NCI-H2029 treated with DMSO at 0.1 percent for 48 hours (cell line): Measurements from ENCODE around the gene FSCB.
A peak's percentile ranks its signal among the peaks of the same experiment; 100 is the strongest.
"Not testable (repeated sequence)": the region's sequence is repeated elsewhere in the genome, so short reads cannot be mapped to it uniquely, and the experiment has no call there.

Source experiments
- DNase-seq: peaks from one replicate; lab custom pipeline; 2025; lab: John Stamatoyannopoulos, UW

FSCB gene, protein sequence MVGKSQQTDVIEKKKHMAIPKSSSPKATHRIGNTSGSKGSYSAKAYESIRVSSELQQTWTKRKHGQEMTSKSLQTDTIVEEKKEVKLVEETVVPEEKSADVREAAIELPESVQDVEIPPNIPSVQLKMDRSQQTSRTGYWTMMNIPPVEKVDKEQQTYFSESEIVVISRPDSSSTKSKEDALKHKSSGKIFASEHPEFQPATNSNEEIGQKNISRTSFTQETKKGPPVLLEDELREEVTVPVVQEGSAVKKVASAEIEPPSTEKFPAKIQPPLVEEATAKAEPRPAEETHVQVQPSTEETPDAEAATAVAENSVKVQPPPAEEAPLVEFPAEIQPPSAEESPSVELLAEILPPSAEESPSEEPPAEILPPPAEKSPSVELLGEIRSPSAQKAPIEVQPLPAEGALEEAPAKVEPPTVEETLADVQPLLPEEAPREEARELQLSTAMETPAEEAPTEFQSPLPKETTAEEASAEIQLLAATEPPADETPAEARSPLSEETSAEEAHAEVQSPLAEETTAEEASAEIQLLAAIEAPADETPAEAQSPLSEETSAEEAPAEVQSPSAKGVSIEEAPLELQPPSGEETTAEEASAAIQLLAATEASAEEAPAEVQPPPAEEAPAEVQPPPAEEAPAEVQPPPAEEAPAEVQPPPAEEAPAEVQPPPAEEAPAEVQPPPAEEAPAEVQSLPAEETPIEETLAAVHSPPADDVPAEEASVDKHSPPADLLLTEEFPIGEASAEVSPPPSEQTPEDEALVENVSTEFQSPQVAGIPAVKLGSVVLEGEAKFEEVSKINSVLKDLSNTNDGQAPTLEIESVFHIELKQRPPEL

GRCh38 chr14:44507183-44507582 lies at the start of gene FSCB:
TSS of gene FSCB (minus strand) at chr14:44507283. CDS start at chr14:44506987, 296 bp downstream.
- DNase-seq: no peak

- no peak for DNase-seq
These were observed 24.6 kb upstream of the FSCB start for GRCh38 chr14:44531658-44532057.

- DNase-seq: no peak
These were observed 23.4 kb upstream of the FSCB start for GRCh38 chr14:44530475-44530874.

- DNase-seq: peak; percentile 76
These were observed 21.9 kb upstream of the FSCB start for GRCh38 chr14:44529026-44529425.

- no peak for DNase-seq
These were observed 21.1 kb upstream of the FSCB start for GRCh38 chr14:44528180-44528579.

- DNase-seq: no peak
These were observed 18.2 kb upstream of the FSCB start for GRCh38 chr14:44525237-44525636.

GRCh38 chr14:44515668-44516067 lies 8.6 kb upstream of the FSCB start:
- not testable (repeated sequence) for DNase-seq

DNA sequence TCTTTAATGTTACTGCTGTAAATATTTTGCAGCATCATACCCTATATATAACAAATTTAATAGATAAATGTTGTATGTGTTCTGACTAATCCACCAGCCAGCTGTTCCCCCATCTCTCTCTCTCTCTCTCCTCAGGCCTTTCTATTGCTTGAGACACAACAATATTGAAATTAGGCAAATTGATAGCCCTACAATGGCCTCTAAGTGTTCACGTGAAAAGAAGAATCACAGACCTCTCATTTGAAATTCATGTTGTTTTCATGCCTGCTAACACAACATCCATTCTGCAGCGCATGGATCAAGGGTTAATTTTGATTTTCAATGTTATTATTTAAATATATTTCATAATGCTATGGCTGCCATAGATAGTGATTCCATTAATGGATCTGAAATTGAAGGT lies 1.8 kb upstream of the FSCB start:
- DNase-seq: no peak

- no peak for DNase-seq
These were observed 1.5 kb downstream of the FSCB start for GRCh38 chr14:44505588-44505987.

GRCh38 chr14:44497148-44497547 lies 9.9 kb downstream of the FSCB start:
- no peak for DNase-seq

DNA sequence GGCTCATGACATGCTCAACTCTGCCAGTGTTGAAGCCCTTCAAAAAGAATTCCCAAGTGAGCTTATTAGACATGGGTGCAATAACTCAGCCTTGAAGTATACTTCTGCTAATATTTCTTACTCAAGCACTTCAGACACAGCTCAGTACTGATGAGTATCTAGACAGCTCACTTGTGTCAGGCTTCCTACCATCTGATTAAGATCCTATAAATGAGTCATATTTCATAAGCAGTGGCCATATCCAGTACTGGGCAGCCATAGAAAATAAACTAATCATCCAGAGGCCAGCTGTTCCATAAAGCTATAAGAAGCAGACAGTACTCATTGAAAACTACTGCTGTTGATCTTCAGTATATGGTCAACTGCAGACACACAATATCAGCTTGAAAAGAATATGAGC lies 12.9 kb downstream of the FSCB start:
- DNase-seq: no peak

DNA sequence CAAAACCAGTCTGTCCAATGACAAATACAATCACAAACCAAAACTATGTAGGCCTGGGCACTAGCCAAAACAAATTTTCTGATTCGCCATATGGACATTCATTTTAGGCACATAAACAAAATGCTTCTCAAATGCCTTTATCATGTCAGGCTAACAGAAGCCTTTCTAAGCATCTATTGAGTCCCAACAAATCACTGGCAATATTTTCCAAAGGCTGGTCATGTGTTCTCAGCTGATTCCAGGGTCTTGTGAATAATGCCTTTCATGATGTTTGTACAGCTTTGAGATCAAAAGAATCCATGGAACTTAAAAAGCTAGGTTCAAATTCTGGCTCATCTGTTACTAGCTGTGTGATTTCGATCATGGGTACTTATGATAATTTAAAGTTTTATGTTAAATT lies 16.1 kb downstream of the FSCB start:
- DNase-seq: no peak

DNA sequence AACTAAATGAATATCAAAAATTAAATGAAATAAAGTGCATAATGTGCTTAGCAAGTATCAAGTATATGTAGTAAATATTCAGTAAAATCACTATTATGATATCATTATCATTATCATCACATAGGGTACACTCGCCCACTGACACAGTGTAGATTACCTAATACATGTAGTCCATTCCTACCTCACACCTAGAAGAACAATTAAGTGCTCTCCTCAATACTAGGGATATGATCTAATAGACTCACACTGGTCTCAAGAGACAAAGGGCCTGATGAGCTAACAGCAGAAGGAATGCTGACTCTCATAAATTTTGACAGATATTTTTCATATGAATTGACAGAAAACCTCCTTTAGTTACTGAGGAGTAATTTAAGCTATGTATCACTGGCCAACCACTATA lies 29.1 kb downstream of the FSCB start:
- DNase-seq: no peak

DNA sequence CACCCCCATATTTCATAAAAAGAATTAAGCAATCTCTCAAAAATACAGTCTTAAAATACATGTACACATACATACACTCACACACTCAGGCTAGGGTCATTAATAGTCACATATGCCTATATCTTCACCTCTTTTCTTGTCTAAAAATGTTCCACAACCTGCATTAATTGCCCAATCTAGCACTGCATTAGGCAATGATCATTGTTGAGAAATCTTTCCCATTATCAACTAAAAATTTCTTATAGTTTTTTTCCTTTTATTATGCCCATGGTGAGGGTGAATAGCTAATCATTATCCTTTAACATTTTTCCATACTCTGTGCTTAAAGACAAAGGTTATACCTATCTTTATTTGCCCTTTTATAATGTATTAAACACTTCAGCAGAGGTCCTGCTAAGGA lies 38.3 kb downstream of the FSCB start:
- no peak for DNase-seq

- peak; percentile 81 for DNase-seq
These were observed 43.6 kb downstream of the FSCB start for GRCh38 chr14:44463356-44464004.

DNA sequence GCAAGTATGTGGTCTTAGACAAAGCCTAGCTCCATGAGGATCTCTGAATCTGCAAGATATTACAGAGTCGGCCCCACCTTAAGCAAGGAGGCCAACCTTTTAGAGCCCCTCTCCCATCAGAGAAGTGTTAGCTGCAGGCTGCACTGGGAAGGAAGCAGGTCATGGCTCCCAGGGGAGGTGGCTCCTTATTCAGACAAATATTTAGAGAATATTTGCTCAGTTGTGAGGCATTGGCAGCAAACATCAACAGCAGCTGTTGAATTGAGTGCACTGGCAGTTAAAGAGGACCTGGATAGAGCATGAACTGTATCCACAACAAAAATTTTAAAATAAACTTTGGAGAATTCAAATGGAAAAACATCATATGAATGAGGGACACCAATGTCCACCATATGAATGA lies 44.7 kb downstream of the FSCB start:
- DNase-seq: peak; percentile 63

DNA sequence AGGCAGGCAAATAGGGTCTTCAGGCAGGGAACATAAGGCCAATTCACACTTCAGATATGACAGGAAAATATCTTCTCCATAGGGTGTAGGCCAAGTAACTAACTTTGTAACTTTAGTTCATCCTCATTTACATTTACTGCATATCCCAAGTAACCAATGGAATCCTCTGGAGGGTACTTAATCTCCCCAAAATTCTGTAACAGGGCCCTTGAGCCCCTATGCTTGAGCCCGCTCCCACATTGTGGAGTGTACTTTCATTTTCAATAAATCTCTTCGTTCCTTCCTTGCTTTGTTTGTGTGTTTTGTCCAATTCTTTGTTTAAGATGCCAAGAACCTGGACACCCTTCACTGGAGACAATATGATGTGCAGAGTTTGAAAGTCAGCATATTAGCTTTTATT lies 45.3 kb downstream of the FSCB start:
- no peak for DNase-seq
